Choroid plexus epithelial cell (primary cell): ENCODE results near the gene PCP2.

Experiments
- DNase-seq: peaks from one replicate; pipeline ENCODE4 v3.0.0-alpha.2; 2010; ENCODE audit warnings: low read depth
- H3K4me3 ChIP-seq: 2 replicates; pipeline ENCODE4 v1.5.1; 2011; ENCODE audit warnings: low read depth, mild to moderate bottlenecking, control low read depth, low read length, moderate library complexity
- CTCF ChIP-seq: conservative IDR thresholded peaks from 2 replicates; pipeline ENCODE4 v1.5.1; 2011; ENCODE audit warnings: low read depth, mild to moderate bottlenecking, control low read depth, inconsistent platforms, low read length, moderate library complexity

The PCP2 gene

GRCh38 chr19:7623725-7624603 lies 9.6 kb downstream of the PCP2 start:
- no peak for DNase-seq
- no peak overlapping the region for H3K4me3 ChIP-seq
- no peak for TF ChIP-seq CTCF

- no peak for TF ChIP-seq CTCF
- no peak overlapping the region for H3K4me3 ChIP-seq
- no peak for DNase-seq
These were observed 10.4 kb downstream of the PCP2 start for GRCh38 chr19:7622933-7623685.

GRCh38 chr19:7620442-7621412 lies 12.8 kb downstream of the PCP2 start:
- no peak overlapping the region for H3K4me3 ChIP-seq
- no peak for DNase-seq
- no peak for TF ChIP-seq CTCF

GRCh38 chr19:7619671-7620441 lies 13.7 kb downstream of the PCP2 start:
- no peak for TF ChIP-seq CTCF
- DNase-seq = no peak
- no peak overlapping the region for H3K4me3 ChIP-seq

GRCh38 chr19:7618771-7619510 lies 14.6 kb downstream of the PCP2 start:
- no peak for TF ChIP-seq CTCF
- H3K4me3 ChIP-seq = no peak overlapping the region
- DNase-seq = no peak
